GM23338 (cell line): ENCODE data around the gene NCKAP5. TPM values are rescaled to one million over a fixed set of nuclear protein-coding genes. Genes with fewer than 3 reads are reported as not detected.

Experiments used
- ATAC-seq: fragments of 200-7000 bp; cut with Tn5 transposase; 3 replicates; pipeline ENCODE4 v1.9.1; 2020
- DNase-seq: peaks from one replicate; pipeline ENCODE4 v3.0.0-alpha.2; 2015; ENCODE audit warnings: low spot score
- H2AFZ ChIP-seq: fragments of 200-600 bp; sonication (generic); 2 replicates; pipeline ENCODE4 v1.8.0; 2016; ENCODE audit warnings: antibody characterized with exemption, mild to moderate bottlenecking, moderate library complexity
- H3F3A ChIP-seq: fragments of 200-600 bp; sonication (generic); replicated peaks from 2 replicates; pipeline ENCODE4 v1.8.0; 2017; ENCODE audit warnings: antibody characterized with exemption, mixed run types, low read depth
- H3K27ac ChIP-seq: fragments of 200-600 bp; sonication (generic); 2 replicates; pipeline ENCODE4 v1.6.1; 2016; ENCODE audit warnings: low read depth
- H3K27me3 ChIP-seq: fragments of 200-600 bp; sonication (generic); 2 replicates; pipeline ENCODE4 v1.8.0; 2016; ENCODE audit warnings: mild to moderate bottlenecking, mixed run types, moderate library complexity; ENCODE audit not compliant: insufficient read depth
- H3K36me3 ChIP-seq: fragments of 200-600 bp; sonication (generic); 2 replicates; pipeline ENCODE4 v1.8.0; 2016; ENCODE audit warnings: mild to moderate bottlenecking; ENCODE audit not compliant: insufficient read depth
- H3K4me1 ChIP-seq: fragments of 200-600 bp; sonication (generic); 2 replicates; pipeline ENCODE4 v1.8.0; 2016; ENCODE audit warnings: mild to moderate bottlenecking, moderate library complexity; ENCODE audit not compliant: insufficient read depth
- H3K4me2 ChIP-seq: fragments of 200-600 bp; sonication (generic); 2 replicates; pipeline ENCODE4 v1.7.1; 2017; ENCODE audit warnings: mixed run types
- H3K4me3 ChIP-seq: fragments of 200-600 bp; sonication (generic); 2 replicates; pipeline ENCODE4 v1.6.1; 2016; ENCODE audit warnings: mixed run types
- H3K79me2 ChIP-seq: fragments of 200-600 bp; sonication (generic); replicated peaks from 2 replicates; pipeline ENCODE4 v1.8.0; 2017; ENCODE audit warnings: mild to moderate bottlenecking; ENCODE audit not compliant: insufficient read depth
- H3K9me2 ChIP-seq: fragments of 200-600 bp; sonication (generic); 2 replicates; pipeline ENCODE4 v1.8.0; 2017; ENCODE audit not compliant: insufficient read depth
- H4K20me1 ChIP-seq: fragments of 200-600 bp; sonication (generic); replicated peaks from 2 replicates; pipeline ENCODE4 v1.8.0; 2017; ENCODE audit warnings: mild to moderate bottlenecking; ENCODE audit not compliant: insufficient read depth
- H3K27ac Mint-ChIP-seq: 2 replicates; pipeline ENCODE4 v1.8.0; 2020; ENCODE audit warnings: inconsistent platforms, mild to moderate bottlenecking, moderate library complexity, mixed read lengths
- H3K27me3 Mint-ChIP-seq: 3 replicates; pipeline ENCODE4 v1.8.0; 2022; ENCODE audit warnings: low read depth, mild to moderate bottlenecking, moderate library complexity, mixed read lengths, inconsistent platforms; ENCODE audit not compliant: insufficient read depth, poor library complexity
- H3K36me3 Mint-ChIP-seq: 3 replicates; pipeline ENCODE4 v1.8.0; 2021; ENCODE audit warnings: low read depth, mild to moderate bottlenecking, inconsistent platforms, moderate library complexity, mixed read lengths
- H3K4me1 Mint-ChIP-seq: 3 replicates; pipeline ENCODE4 v1.8.0; 2020; ENCODE audit warnings: mild to moderate bottlenecking, inconsistent platforms, mixed read lengths
- H3K4me3 Mint-ChIP-seq: 3 replicates; pipeline ENCODE4 v1.8.0; 2021; ENCODE audit warnings: moderate library complexity, mild to moderate bottlenecking, inconsistent platforms, mixed read lengths
- H3K9me3 Mint-ChIP-seq: 3 replicates; pipeline ENCODE4 v1.8.0; 2020; ENCODE audit warnings: moderate library complexity, mild to moderate bottlenecking, inconsistent platforms, mixed read lengths
- CREB1 ChIP-seq: fragments of 250-450 bp; sonication (Bioruptor Pico); IDR thresholded peaks from 2 replicates; pipeline ENCODE4 v1.5.0; 2020; ENCODE audit warnings: low read depth, mild to moderate bottlenecking, moderate library complexity
- JUNB ChIP-seq: IDR thresholded peaks from one replicate; pipeline ENCODE4 v1.6.1; 2016; ENCODE audit warnings: antibody characterized with exemption; ENCODE audit not compliant: unreplicated experiment
- NANOG ChIP-seq: IDR thresholded peaks from 2 replicates; pipeline ENCODE4 v1.6.1; 2016; ENCODE audit warnings: antibody characterized with exemption, borderline replicate concordance
- POLR2AphosphoS5 ChIP-seq: IDR thresholded peaks from 2 replicates; pipeline ENCODE4 v1.6.1; 2016; ENCODE audit warnings: antibody characterized with exemption, low read depth
- REST ChIP-seq: IDR thresholded peaks from one replicate; pipeline ENCODE4 v1.6.1; 2018; ENCODE audit warnings: antibody characterized with exemption; ENCODE audit not compliant: unreplicated experiment
- ZNF114 ChIP-seq: fragments of 250-450 bp; sonication (Bioruptor Pico); IDR thresholded peaks from 2 replicates; pipeline ENCODE4 v1.5.0; 2020; ENCODE audit warnings: mild to moderate bottlenecking, moderate library complexity
- ZNF331 ChIP-seq: fragments of 250-450 bp; sonication (Bioruptor Pico); IDR thresholded peaks from 2 replicates; pipeline ENCODE4 v1.5.0; 2020; ENCODE audit warnings: low read depth, mild to moderate bottlenecking, moderate library complexity
- ZNF462 ChIP-seq: fragments of 250-450 bp; sonication (Bioruptor Pico); IDR thresholded peaks from 2 replicates; pipeline ENCODE4 v1.5.0; 2020; ENCODE audit warnings: mild to moderate bottlenecking, moderate library complexity
- polyA plus RNA-seq: library from polyadenylated mRNA; unstranded; fragments of >200 nt; fragmentation: Nextera tagmentation; extraction: Ambion mirVana; gene quantifications from 2 replicates; pipeline ENCODE4 v1.2.1, GENCODE V29; 2016
- total RNA-seq: library from RNA; depleted of rRNA; stranded (reverse); fragments of >200 nt; shearing (Covaris generic); gene quantifications from 2 replicates; pipeline ENCODE4 v1.2.3, GENCODE V29; 2014

The NCKAP5 gene
- total and polyA plus RNA-seq, 2 experiments from 2014 or later = 0.34 to 0.73 TPM

GRCh38 chr2:133523406-133523805 is 44.9 kb downstream of the NCKAP5 start:
- peaks cover 68% of the 10 kb centered on the region for H3K27me3 ChIP-seq
- H2AFZ ChIP-seq = no peak overlapping the region
- H3K27me3 Mint-ChIP-seq = peaks cover 26% of the 10 kb centered on the region
- H3K79me2 ChIP-seq = no peaks in the 10 kb centered on the region
- no peaks in the 10 kb centered on the region for H3F3A ChIP-seq
- H3K4me1 ChIP-seq = peaks cover 10% of the 10 kb centered on the region
- peaks cover 21% of the 10 kb centered on the region for H3K4me1 Mint-ChIP-seq
- H3K36me3 ChIP-seq = no peaks in the 10 kb centered on the region
- H3K9me3 Mint-ChIP-seq = no peaks in the 10 kb centered on the region
- H3K36me3 Mint-ChIP-seq = no peaks in the 10 kb centered on the region
- DNase-seq (peak; percentile 30), ATAC-seq (no peak)
- H3K4me2 ChIP-seq = no peak overlapping the region
- H3K27ac ChIP-seq = no peak overlapping the region
- no peak overlapping the region for H3K27ac Mint-ChIP-seq
- TF ChIP-seq NANOG (no peak), CREB1 (no peak), ZNF114 (no peak), ZNF331 (CRISPR knock-in tag) (no peak), POLR2AphosphoS5 (0 out of 2 replicates have a peak, but pooled peaks have one; percentile 30), REST (no peak), JUNB (no peak)
- no peak overlapping the region for H3K4me3 ChIP-seq
- H3K9me2 ChIP-seq = no peaks in the 10 kb centered on the region
- no peak overlapping the region for H3K4me3 Mint-ChIP-seq
- H4K20me1 ChIP-seq = peaks cover 11% of the 10 kb centered on the region; the same call in 1 of the 2 replicates

- H3K4me2 ChIP-seq = no peak overlapping the region
- peaks cover 10% of the 10 kb centered on the region for H3K4me1 ChIP-seq
- Mint-ChIP-seq H3K27me3 (peaks cover 26% of the 10 kb centered on the region), H3K4me3 (no peak overlapping the region), H3K4me1 (peaks cover 21% of the 10 kb centered on the region), H3K9me3 (no peaks in the 10 kb centered on the region), H3K36me3 (no peaks in the 10 kb centered on the region), H3K27ac (no peak overlapping the region)
- no peaks in the 10 kb centered on the region for H3F3A ChIP-seq
- peaks cover 68% of the 10 kb centered on the region for H3K27me3 ChIP-seq
- H3K9me2 ChIP-seq = no peaks in the 10 kb centered on the region
- ATAC-seq = no peak
- no peaks in the 10 kb centered on the region for H3K79me2 ChIP-seq
- no peaks in the 10 kb centered on the region for H3K36me3 ChIP-seq
- no peak overlapping the region for H3K4me3 ChIP-seq
- H2AFZ ChIP-seq = no peak overlapping the region
- no peak overlapping the region for H3K27ac ChIP-seq
- H4K20me1 ChIP-seq = peaks cover 11% of the 10 kb centered on the region; the same call in 1 of the 2 replicates
- DNase-seq = no peak
- no peak for TF ChIP-seq CREB1
- TF ChIP-seq ZNF462 (CRISPR knock-in tag) = no peak
These were observed 46.1 kb downstream of the NCKAP5 start for GRCh38 chr2:133522204-133522603.
